ENCODE measurements around the gene ADIG.
"Not testable (repeated sequence)": the region's sequence is repeated elsewhere in the genome, so short reads cannot be mapped to it uniquely, and the experiment has no call there.

The ADIG gene

GRCh38 chr20:38573413-38573812 lies 7.6 kb upstream of the ADIG start:
- DNase-seq (ENCODE audit: low read depth), result no peak

- DNase-seq (ENCODE audit: low read depth), result no peak
Observed at GRCh38 chr20:38579219-38579910, 1.6 kb upstream of the ADIG start.

- no peak for DNase-seq (ENCODE audit: low read depth)
Observed at GRCh38 chr20:38579921-38580320, 1.1 kb upstream of the ADIG start.

GRCh38 chr20:38581830-38582358 lies 897 bp downstream of the ADIG start:
- DNase-seq (ENCODE audit: low read depth), result no peak

- no peak for DNase-seq (ENCODE audit: low read depth)
Observed at GRCh38 chr20:38583306-38583705, 2.3 kb downstream of the ADIG start.

GRCh38 chr20:38584099-38584763 lies 3.2 kb downstream of the ADIG start:
- DNase-seq (ENCODE audit: low read depth), result no peak

- DNase-seq (ENCODE audit: low read depth), result no peak
Observed at GRCh38 chr20:38585404-38586180, 4.6 kb downstream of the ADIG start.

- no peak for DNase-seq (ENCODE audit: low read depth)
Observed at GRCh38 chr20:38586181-38586525, 5.2 kb downstream of the ADIG start.

- DNase-seq (ENCODE audit: low read depth), result no peak
Observed at GRCh38 chr20:38588303-38588702, 7.3 kb downstream of the ADIG start.

GRCh38 chr20:38589351-38589750 lies 8.4 kb downstream of the ADIG start:
- no peak for DNase-seq (ENCODE audit: low read depth)

- no peak for DNase-seq (ENCODE audit: low read depth)
Observed at GRCh38 chr20:38589967-38590675, 9.1 kb downstream of the ADIG start.

- no peak for DNase-seq (ENCODE audit: low read depth)
Observed at GRCh38 chr20:38590676-38591473, 9.9 kb downstream of the ADIG start.

GRCh38 chr20:38591474-38592410 lies 10.7 kb downstream of the ADIG start:
- DNase-seq (ENCODE audit: low read depth), result no peak

GRCh38 chr20:38592411-38592790 lies 11.4 kb downstream of the ADIG start:
- DNase-seq (ENCODE audit: low read depth), result not testable (repeated sequence)

GRCh38 chr20:38594281-38594680 lies 13.3 kb downstream of the ADIG start:
- not testable (repeated sequence) for DNase-seq (ENCODE audit: low read depth)

GRCh38 chr20:38595886-38596285 lies 14.9 kb downstream of the ADIG start:
- not testable (repeated sequence) for DNase-seq (ENCODE audit: low read depth)

GRCh38 chr20:38599410-38599882 lies 18.4 kb downstream of the ADIG start:
- DNase-seq (ENCODE audit: low read depth), result no peak

GRCh38 chr20:38600057-38600456 lies 19.1 kb downstream of the ADIG start:
- no peak for DNase-seq (ENCODE audit: low read depth)

- DNase-seq (ENCODE audit: low read depth), result no peak
Observed at GRCh38 chr20:38601216-38602184, 20.5 kb downstream of the ADIG start, which contains the start of gene ARHGAP40. Gene ARHGAP40, plus strand, starts transcription at chr20:38601809.
